Inferior parietal cortex (tissue), 1 donor: ENCODE results near the gene COX10.
"Not testable (repeated sequence)": the region's sequence is repeated elsewhere in the genome, so short reads cannot be mapped to it uniquely, and the experiment has no call there.

ENCODE experiments used
- DNase-seq: peaks from one replicate; pipeline ENCODE4 v3.0.0-alpha.2; 2016; ENCODE audit errors: extremely low spot score

Gene COX10

DNA sequence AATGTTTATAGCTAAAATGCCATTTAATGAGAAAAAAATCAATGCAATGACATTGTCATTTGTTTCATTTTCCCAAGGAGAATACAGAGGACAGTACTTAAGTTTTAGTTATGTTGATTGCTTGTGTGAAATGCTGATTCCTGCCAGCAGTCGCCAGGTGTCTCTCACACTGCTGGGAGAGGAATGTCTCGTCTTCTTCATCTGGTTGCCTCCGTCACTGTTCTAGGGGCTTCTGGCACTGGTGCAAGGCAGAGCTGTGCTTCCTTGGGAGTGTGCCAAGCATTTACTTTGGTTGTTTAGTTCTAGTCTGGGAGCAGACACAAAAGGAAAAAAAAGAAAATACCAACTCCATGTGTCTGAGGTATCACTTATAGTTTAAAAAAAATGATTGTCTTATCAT is 107.7 kb downstream of the COX10 start:
- DNase-seq: not testable (repeated sequence)

GRCh38 chr17:14177801-14178200 is 108.5 kb downstream of the COX10 start:
- DNase-seq: not testable (repeated sequence)

GRCh38 chr17:14179951-14180350 is 110.6 kb downstream of the COX10 start:
- not testable (repeated sequence) for DNase-seq

DNA sequence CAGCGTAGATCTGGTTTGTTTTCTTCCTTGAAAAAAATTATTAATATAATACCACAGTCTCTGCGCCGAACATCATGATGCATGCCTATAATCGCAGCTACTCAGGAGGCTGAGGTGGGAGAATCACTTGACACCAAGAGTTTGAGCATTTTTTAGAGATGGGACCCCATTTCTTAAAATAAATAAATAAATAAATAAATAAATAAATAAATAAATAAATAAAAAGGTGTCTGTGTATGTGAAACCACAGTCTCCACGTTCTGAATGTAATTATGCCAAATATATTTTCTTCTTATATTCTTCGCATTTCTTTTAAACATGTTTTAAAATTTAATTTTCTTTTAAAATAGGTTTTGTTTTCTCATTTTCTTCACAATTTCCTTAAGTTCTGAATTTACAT is 112.8 kb downstream of the COX10 start:
- DNase-seq: not testable (repeated sequence)

DNA sequence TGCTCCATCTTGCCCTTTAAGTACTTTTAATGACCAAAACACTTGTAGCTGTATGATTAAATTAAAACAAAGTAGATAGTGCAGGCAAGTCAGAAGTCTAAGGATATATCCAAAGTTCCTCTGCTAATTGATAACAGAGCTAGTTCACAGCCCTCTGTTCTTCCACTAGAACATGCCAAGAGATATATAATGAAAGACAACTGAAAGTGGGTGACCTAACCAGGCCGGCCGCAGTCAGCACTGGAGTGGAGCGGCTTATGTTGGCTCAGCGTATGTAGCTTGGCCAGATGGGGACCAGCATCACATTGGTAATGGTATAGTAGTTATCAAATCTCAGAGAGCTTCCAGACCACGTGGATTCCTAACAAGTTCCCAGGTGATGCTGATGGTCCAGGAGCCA is 115.2 kb downstream of the COX10 start:
- DNase-seq: not testable (repeated sequence)

GRCh38 chr17:14186443-14186842 is 117.1 kb downstream of the COX10 start:
- DNase-seq: not testable (repeated sequence)

DNA sequence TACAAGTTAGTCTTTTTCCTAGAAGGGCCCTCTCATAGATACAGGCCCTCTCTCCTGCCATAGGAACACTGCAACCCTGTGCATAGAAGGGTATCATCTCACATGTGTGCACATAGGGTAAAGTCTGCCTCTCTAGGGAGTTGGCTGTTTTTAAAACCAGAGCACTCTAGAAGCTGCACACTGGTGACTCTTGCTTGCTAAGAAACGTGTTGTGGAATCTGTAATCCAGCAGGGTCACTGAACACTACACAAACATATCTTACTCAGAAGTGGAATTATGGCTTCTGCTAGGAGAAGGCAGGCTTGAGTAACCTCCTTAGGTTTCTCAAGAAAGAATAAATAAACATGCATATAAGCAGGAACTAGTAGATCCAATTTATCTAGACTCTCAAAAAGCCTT is 121.5 kb downstream of the COX10 start:
- not testable (repeated sequence) for DNase-seq

DNA sequence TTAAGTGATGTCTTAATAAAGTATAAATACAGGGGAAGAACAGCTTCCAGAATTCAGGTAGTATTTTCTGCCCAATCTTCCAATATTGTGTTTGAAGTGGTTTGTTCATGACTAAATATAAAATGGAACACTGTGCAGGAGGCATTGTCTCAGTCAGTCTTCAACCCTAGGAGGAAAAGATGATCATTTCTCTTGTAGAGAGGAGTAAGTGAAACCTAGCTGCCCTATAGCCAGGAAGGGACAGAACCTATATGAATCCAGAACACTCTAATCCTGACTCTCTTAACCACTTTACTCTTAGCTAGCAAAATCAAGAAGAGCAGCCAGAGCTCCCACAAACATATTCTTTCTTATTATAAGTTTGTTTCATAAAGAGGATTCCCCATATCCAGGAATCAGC is 122.2 kb downstream of the COX10 start:
- DNase-seq: not testable (repeated sequence)

DNA sequence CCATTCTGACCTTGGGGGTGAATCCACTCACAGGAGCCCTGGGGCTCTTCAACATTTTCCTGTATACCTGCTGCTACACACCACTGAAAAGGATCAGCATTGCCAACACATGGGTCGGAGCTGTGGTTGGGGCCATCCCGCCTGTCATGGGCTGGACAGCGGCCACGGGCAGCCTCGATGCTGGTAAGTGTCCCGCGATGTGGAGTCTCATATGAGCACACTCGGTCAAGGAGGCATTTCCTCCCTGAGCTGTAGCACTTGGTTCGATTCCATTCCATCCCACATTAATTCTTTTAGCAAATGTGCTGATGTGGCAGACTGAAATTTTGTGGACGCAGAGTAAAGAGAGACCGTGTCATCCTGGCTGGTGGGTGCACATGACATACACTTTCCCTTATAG is 122.7 kb downstream of the COX10 start:
- not testable (repeated sequence) for DNase-seq

- DNase-seq: not testable (repeated sequence)
These were observed 123.5 kb downstream of the COX10 start for GRCh38 chr17:14192636-14193344.

DNA sequence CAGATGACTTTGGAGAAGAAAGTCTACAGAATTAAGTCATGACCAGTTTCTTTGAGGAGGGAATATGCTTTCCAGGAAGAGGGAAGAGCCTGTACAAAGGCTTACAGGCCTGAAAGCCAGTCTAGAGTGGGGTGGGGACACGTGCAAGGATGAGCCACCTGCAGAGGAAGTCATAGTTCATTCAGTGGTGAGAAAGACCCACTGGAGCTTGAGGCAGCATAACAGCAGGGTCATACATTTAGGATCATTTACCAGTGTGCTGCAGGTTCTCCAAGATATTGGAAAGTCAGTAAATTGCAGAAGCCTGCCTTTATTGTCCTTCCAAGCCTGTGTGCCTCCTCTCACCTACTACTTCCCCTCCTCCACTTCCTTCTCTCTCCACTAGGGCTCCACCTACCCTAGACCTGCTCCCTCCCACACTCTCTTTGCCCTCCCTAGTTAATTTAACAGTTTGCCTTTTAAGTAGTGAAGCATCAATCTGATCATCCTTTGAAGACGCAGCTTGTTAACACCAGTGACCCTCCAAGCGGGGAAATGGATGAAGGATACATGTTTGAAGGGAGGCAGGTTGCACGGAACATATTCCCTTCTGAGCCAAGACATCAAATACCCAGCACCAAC is 127.2 kb downstream of the COX10 start:
- DNase-seq: no peak

DNA sequence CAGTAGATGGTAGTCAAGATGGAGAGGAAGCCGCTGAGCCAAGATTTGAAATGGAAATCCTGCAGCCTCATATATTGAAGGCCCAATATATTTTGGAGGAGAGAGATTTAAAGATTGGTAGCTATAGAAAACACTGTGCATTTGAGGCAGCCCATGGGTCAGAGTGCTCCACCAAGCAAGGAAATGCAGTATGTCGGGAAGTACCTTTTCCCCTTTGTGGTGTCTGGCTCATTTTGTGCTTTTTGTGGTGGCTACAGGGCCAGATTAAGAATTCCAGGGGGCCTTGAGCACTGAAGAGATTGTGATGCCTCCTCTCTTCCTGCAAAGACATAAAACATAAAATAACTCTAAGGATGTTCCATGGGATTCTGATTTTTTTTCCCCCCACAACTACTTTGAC is 127.8 kb downstream of the COX10 start:
- no peak for DNase-seq

GRCh38 chr17:14197586-14197985 is 128.3 kb downstream of the COX10 start:
- no peak for DNase-seq

DNA sequence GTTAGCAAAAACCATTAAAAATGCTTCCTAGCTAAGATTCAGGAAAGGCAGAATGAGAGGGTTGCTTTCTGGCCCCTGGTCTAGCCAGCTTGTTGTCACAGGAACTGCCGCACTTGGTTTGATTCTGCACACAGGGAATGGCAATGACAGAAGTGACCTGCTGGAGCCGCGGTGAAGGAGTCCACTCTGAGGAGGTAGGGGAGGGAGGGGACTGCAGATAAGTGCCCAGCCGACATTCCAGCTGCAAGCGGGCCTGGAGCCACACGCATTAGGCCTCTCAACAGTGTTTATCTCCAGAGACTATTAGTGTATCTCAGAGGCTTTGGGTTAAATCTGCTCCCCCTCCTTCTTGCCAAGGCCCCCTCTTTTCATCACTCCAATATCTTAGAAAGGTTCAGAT is 128.7 kb downstream of the COX10 start:
- DNase-seq: no peak

- no peak for DNase-seq
These were observed 129.3 kb downstream of the COX10 start for GRCh38 chr17:14198575-14198974.

DNA sequence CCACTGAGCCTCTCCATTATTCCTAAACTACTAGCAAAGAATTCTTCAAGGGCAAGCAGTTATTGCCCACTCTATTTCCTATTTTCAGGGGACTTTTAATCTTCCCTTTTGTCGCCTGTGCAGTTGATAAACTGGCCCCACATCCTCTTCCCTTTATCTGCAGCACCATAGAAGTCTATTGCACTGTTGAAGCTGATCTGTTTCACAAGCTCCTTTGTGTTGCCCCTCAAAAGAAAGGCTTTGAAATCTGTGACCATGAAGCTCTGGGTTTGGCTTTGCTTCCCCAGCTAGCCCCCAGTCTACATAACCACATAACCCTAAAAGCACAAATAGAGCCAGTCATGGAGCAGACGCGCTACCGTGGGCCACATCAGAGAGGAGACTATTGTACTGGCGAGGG is 130.3 kb downstream of the COX10 start:
- DNase-seq: no peak

DNA sequence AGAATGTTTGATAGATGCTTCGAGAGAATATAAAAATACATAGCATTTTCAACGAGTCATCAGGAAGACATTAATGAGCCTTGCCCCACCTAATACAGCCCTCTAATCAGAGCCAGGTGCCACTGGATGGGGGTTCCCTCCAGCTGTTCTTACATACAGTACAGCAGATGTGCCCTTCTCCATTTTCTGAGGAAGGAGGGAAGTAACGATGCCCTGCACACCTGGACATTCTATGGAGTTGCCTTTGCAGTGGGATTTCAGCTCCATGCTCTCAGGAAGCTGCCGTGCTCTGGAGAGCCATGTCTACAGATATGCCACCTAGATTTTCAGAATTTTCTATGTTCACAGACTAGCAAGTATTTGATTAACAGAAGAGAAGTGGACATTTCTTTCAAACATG is 131.1 kb downstream of the COX10 start:
- no peak for DNase-seq

DNA sequence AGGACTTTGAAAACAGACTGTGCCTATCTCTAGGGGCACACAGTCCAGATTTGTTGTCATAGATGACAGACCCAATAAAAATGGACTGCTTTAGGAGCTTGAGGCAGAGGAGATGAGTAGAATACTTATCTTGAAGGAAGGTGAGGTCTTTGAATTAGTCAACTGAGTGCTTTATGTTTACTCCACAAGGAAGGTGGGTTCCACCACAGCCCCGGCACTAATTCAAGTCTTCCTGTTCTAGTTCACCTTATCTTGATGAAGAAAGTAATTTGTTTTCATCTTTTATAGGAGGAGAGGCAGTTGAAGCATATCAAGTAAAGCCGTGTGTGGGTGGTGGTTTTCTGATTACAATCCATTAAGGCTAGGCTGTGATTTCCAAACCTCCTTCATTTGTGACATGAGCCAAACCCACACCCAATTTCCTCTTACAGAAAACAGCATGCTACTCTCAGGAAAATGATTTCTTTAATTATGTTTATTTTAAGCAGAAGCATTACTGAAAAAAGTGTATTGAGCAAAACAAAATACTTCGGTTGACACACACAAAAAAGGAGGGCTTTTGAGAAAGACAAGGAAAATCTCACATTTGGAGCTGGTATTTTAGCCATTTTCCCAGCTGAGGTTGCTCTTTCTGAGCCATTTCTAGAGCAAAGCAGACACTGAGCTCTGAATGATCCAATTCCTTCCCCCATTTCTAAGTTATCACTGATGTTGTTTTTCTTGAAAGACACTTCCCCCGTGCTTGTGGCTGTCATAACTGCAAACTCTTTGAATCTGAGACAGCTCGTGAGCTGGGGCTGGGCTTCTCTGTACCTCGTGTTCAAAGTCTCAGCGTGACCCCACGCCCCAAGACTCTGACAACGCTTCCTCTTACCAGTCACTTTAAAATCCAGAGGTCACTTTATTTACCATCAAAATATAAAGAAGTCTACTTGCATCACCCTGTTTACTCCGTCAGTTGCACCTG is 132.0 kb downstream of the COX10 start:
- DNase-seq: no peak

DNA sequence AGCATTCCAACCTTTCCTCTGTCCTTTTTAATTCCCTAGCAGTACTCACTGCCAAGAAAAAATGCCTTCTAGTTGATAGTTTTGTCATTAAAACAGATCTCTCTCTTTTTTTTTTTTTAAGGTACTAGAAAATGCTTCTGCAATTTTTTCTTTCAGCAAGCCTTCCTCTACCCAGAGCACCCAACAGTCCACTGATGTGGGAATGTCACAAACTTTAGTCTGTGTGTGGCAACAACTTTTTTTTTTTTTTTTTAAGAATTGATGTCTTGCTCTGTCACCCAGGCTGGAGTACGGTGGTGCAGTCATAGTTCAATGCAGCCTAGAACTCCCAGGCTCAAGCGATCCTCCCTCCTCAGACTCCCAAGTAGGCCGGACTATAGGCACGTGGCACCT is 132.7 kb downstream of the COX10 start:
- DNase-seq: no peak

- DNase-seq: no peak
These were observed 133.3 kb downstream of the COX10 start for GRCh38 chr17:14202388-14203166.

DNA sequence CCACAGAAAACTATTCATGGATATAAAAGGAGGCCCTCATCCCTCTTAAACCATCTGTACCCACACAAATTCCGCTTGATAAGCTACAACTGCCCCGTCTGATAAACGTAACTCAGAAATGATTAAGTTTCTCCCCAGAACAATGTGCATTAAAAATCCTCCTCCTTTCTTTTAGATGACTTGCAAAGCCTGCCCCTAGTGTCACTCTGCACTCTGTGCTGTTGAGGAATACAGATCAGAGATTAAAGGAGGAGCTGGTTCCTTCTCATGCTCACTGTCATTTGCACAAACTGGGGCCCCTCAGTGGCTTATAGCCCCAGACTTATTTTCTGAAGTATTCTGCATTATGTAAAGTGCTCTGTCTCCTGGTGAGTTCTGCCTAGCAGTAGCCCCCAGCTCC is 134.1 kb downstream of the COX10 start:
- DNase-seq: no peak

- DNase-seq: no peak
These were observed 134.8 kb downstream of the COX10 start for GRCh38 chr17:14204084-14204483.
